ENCODE measurements around the gene AGAP3. TPM values are rescaled to one million over a fixed set of nuclear protein-coding genes. Genes with fewer than 3 reads are reported as not detected.

AGAP3 gene
- total RNA-seq, 4 donors from 2014 or later, result 54.9 to 74.4 (median 63.8) TPM

GRCh38 chr7:151139071-151139790, 53.0 kb downstream of the AGAP3 start:
- Histone ChIP-seq H3K27me3 (no peaks in the 10 kb centered on the region), H3K36me3 (peaks cover 0 to 21% (median 9%) of the 10 kb centered on the region in 4 donors), H3K4me1 (no peaks in the 10 kb centered on the region), H3K27ac (no peak overlapping the region), H3K4me3 (no peak overlapping the region), H3K9me3 (no peaks in the 10 kb centered on the region)
- WGBS, 2 donors (ENCODE audit: low coverage in 1 of 2), result 90 to 100% methylated on average over 2 to 18 of the region's 18 CpGs
- in situ Hi-C loops (cut with MboI; ENCODE audit: low pct_ligation_motif_present in 1 of 4, low pct_unique_long_range_greater_than_20kb in 1 of 4, low sequenced_read_pairs in 3 of 4) (no loop called here), intact Hi-C loops (cut with DNase I; ENCODE audit: low total_unique reads) (no loop called here)
- peak; percentile 1 for DNase-seq
- no peak for TF ChIP-seq CTCF (IDR thresholded peaks at IDR 0.05)
- TF ChIP-seq EP300 (IDR thresholded peaks at IDR 0.05; ENCODE audit: low read depth), result no peak
- TF ChIP-seq POLR2AphosphoS5 (IDR thresholded peaks at IDR 0.05), result no peak
- no peak for TF ChIP-seq POLR2A (IDR thresholded peaks at IDR 0.05)

GRCh38 chr7:151139791-151140190, 53.5 kb downstream of the AGAP3 start:
- Histone ChIP-seq H3K4me3 (no peak overlapping the region), H3K27ac (no peak overlapping the region), H3K27me3 (no peaks in the 10 kb centered on the region), H3K36me3 (peaks cover 0 to 18% (median 6%) of the 10 kb centered on the region in 4 donors), H3K9me3 (no peaks in the 10 kb centered on the region), H3K4me1 (no peaks in the 10 kb centered on the region)
- intact Hi-C loops (cut with DNase I; ENCODE audit: low total_unique reads), result no loop called here
- no peak for TF ChIP-seq POLR2A (IDR thresholded peaks at IDR 0.05)
- TF ChIP-seq POLR2AphosphoS5 (IDR thresholded peaks at IDR 0.05), result no peak
- no peak for TF ChIP-seq EP300 (IDR thresholded peaks at IDR 0.05; ENCODE audit: low read depth)
- no peak for TF ChIP-seq CTCF (IDR thresholded peaks at IDR 0.05)
- DNase-seq, result peak; percentile 1
- in situ Hi-C loops (cut with MboI; ENCODE audit: low pct_ligation_motif_present in 1 of 4, low pct_unique_long_range_greater_than_20kb in 1 of 4, low sequenced_read_pairs in 3 of 4), result no loop called here
- WGBS, 2 donors (ENCODE audit: low coverage in 1 of 2), result 89 to 95% methylated on average over 7 to 9 of the region's 9 CpGs

- TF ChIP-seq CTCF (IDR thresholded peaks at IDR 0.05), result no peak
- no peak for TF ChIP-seq POLR2A (IDR thresholded peaks at IDR 0.05)
- no peak for TF ChIP-seq POLR2AphosphoS5 (IDR thresholded peaks at IDR 0.05)
- no peak for TF ChIP-seq EP300 (IDR thresholded peaks at IDR 0.05; ENCODE audit: low read depth)
- Histone ChIP-seq H3K27ac (no peak overlapping the region), H3K27me3 (no peaks in the 10 kb centered on the region), H3K4me3 (no peak overlapping the region), H3K9me3 (no peaks in the 10 kb centered on the region), H3K4me1 (no peaks in the 10 kb centered on the region), H3K36me3 (peaks cover 0 to 17% (median 4%) of the 10 kb centered on the region in 4 donors)
- intact Hi-C loops (cut with DNase I; ENCODE audit: low total_unique reads), result no loop called here
- WGBS, 2 donors (ENCODE audit: low coverage in 1 of 2), result 93 to 100% methylated on average over 2 to 7 of the region's 7 CpGs
- peak; percentile 4 for DNase-seq
- in situ Hi-C loops (cut with MboI; ENCODE audit: low pct_ligation_motif_present in 1 of 4, low pct_unique_long_range_greater_than_20kb in 1 of 4, low sequenced_read_pairs in 3 of 4), result no loop called here
These were observed 54.6 kb downstream of the AGAP3 start for GRCh38 chr7:151140826-151141225.

- intact Hi-C loops (cut with DNase I; ENCODE audit: low total_unique reads), result no loop called here
- TF ChIP-seq CTCF (IDR thresholded peaks at IDR 0.05) (no peak), POLR2AphosphoS5 (IDR thresholded peaks at IDR 0.05) (no peak), EP300 (IDR thresholded peaks at IDR 0.05; ENCODE audit: low read depth) (no peak), POLR2A (IDR thresholded peaks at IDR 0.05) (no peak)
These were observed 55.1 kb downstream of the AGAP3 start for GRCh38 chr7:151141311-151141854.

More at GRCh38 chr7:151141311-151141854, 55.1 kb downstream of the AGAP3 start:
- H3K9me3 ChIP-seq, result no peaks in the 10 kb centered on the region
- peaks cover 0 to 13% (median under 1%) of the 10 kb centered on the region in 4 donors for H3K36me3 ChIP-seq
- WGBS, 2 donors (ENCODE audit: low coverage in 1 of 2), result 80 to 91% methylated on average over 1 to 9 of the region's 9 CpGs
- H3K27ac ChIP-seq, result no peak overlapping the region
- H3K27me3 ChIP-seq, result no peaks in the 10 kb centered on the region
- H3K4me3 ChIP-seq, result no peak overlapping the region
- in situ Hi-C loops (cut with MboI; ENCODE audit: low pct_ligation_motif_present in 1 of 4, low pct_unique_long_range_greater_than_20kb in 1 of 4, low sequenced_read_pairs in 3 of 4), result no loop called here
- H3K4me1 ChIP-seq, result no peaks in the 10 kb centered on the region
- DNase-seq, result peak; percentile 1
